Activated B cell treated with CpG ODN at 0.5 μM for 24 hours (primary cell): ENCODE data around the gene HHIPL1. TPM values are rescaled to one million over a fixed set of nuclear protein-coding genes. Genes with fewer than 3 reads are reported as not detected.

Experiments used
- ATAC-seq: fragments of 200-7000 bp; cut with Tn5 transposase; one replicate; pipeline ENCODE4 v1.10.0; 2021; ENCODE audit warnings: low read depth, mild to moderate bottlenecking, moderate library complexity
- CTCF ChIA-PET: fragments of 350-600 bp; sonication (Branson Sonifier 250); formaldehyde crosslinking; loops from one replicate; lab custom pipeline; 2021; ENCODE audit warnings: antibody characterized with exemption; lab: Charles Lee
- POLR2A ChIA-PET: fragments of 350-600 bp; sonication (Branson Sonifier 250); formaldehyde crosslinking; loops from one replicate; lab custom pipeline; 2021; ENCODE audit warnings: antibody characterized with exemption; lab: Charles Lee
- DNase-seq: peaks from one replicate; pipeline ENCODE4 v3.0.0; 2022
- H3K27ac Mint-ChIP-seq: one replicate; pipeline ENCODE4 v1.8.0; 2020; ENCODE audit warnings: mixed read lengths
- H3K27me3 Mint-ChIP-seq: one replicate; pipeline ENCODE4 v1.8.0; 2021; ENCODE audit warnings: mixed read lengths
- H3K36me3 Mint-ChIP-seq: one replicate; pipeline ENCODE4 v1.8.0; 2021; ENCODE audit warnings: low read depth, mixed read lengths
- H3K4me1 Mint-ChIP-seq: one replicate; pipeline ENCODE4 v1.8.0; 2021; ENCODE audit warnings: mixed read lengths
- H3K4me3 Mint-ChIP-seq: one replicate; pipeline ENCODE4 v1.8.0; 2020; ENCODE audit warnings: mild to moderate bottlenecking, mixed read lengths
- H3K9me3 Mint-ChIP-seq: one replicate; pipeline ENCODE4 v1.8.0; 2020; ENCODE audit warnings: mixed read lengths
- intact Hi-C: fragments of 100-400 bp; cut with micrococcal nuclease; formaldehyde crosslinking; loops from one replicate; pipeline ENCODE4 v1.15.1; 2024
- total RNA-seq: library from RNA; stranded (reverse); gene quantifications from 2 replicates; pipeline ENCODE4 v1.2.3, GENCODE V29; 2022
- TF ChIP-seq, protein P1 (sequence below): fragments of 200-600 bp; IDR thresholded peaks from one replicate; pipeline ENCODE4 v1.8.0; 2022; ENCODE audit warnings: antibody characterized with exemption, mild to moderate bottlenecking

HHIPL1 gene
- total RNA-seq, 1 donor from 2014 or later = not detected

DNA sequence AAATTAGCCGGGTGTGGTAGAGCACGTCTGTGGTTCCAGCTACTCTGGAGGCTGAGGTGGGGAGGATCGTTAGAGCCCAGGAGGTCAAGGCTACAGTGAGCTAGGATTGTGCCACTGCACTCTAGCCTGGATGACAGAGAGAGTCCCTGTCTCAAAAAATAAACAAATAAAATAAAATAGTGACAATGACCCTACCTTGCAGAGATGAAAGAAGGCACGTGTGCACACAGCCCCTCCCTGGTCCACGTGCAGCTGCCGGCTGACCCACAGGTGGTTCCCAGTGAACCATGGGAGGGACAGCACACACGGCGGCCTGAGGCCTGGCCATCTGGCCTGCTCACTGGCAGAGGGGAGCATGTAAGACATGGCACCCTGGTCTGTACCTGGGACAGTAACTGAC lies 4.7 kb downstream of the HHIPL1 start:
- TF ChIP-seq, protein P1, sequence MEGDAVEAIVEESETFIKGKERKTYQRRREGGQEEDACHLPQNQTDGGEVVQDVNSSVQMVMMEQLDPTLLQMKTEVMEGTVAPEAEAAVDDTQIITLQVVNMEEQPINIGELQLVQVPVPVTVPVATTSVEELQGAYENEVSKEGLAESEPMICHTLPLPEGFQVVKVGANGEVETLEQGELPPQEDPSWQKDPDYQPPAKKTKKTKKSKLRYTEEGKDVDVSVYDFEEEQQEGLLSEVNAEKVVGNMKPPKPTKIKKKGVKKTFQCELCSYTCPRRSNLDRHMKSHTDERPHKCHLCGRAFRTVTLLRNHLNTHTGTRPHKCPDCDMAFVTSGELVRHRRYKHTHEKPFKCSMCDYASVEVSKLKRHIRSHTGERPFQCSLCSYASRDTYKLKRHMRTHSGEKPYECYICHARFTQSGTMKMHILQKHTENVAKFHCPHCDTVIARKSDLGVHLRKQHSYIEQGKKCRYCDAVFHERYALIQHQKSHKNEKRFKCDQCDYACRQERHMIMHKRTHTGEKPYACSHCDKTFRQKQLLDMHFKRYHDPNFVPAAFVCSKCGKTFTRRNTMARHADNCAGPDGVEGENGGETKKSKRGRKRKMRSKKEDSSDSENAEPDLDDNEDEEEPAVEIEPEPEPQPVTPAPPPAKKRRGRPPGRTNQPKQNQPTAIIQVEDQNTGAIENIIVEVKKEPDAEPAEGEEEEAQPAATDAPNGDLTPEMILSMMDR = no peak
- DNase-seq (no peak), ATAC-seq (no peak)
- H3K9me3 Mint-ChIP-seq = no peaks in the 10 kb centered on the region
- peaks cover 33% of the 10 kb centered on the region for H3K27me3 Mint-ChIP-seq
- ChIA-PET POLR2A (no interaction called here), CTCF (no interaction called here)
- intact Hi-C loops = no loop called here
- no peak overlapping the region for H3K4me3 Mint-ChIP-seq
- H3K4me1 Mint-ChIP-seq = no peaks in the 10 kb centered on the region
- H3K36me3 Mint-ChIP-seq = no peaks in the 10 kb centered on the region
- no peak overlapping the region for H3K27ac Mint-ChIP-seq

DNA sequence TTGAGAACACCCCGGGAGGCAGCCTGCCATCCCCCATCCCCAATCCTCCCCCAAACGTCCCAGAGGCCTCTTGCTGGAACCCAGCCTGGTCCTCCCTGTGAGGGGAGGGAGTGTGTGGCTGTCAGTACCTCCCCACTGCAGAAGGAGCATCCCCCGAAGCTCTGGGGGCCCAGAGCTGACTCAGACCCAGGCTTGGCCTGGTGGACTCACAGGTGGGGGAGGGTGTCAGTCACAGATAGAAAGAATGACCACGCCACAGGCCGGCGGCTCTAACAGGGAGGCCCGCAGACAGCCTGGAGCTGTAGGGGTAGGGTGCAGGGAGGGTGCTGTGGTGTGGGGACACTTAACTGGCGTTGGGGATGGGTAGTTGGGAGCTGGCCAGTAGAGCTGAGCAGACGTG lies 5.3 kb downstream of the HHIPL1 start:
- H3K27ac Mint-ChIP-seq = no peak overlapping the region
- POLR2A ChIA-PET = no interaction called here
- DNase-seq (no peak), ATAC-seq (no peak)
- no peak overlapping the region for H3K4me3 Mint-ChIP-seq
- intact Hi-C loops = no loop called here
- CTCF ChIA-PET = no interaction called here
- TF ChIP-seq, protein P1 = no peak
- no peaks in the 10 kb centered on the region for H3K36me3 Mint-ChIP-seq
- no peaks in the 10 kb centered on the region for H3K4me1 Mint-ChIP-seq
- peaks cover 37% of the 10 kb centered on the region for H3K27me3 Mint-ChIP-seq
- no peaks in the 10 kb centered on the region for H3K9me3 Mint-ChIP-seq

- Mint-ChIP-seq H3K4me3 (no peak overlapping the region), H3K9me3 (no peaks in the 10 kb centered on the region), H3K36me3 (no peaks in the 10 kb centered on the region), H3K27me3 (peaks cover 34% of the 10 kb centered on the region), H3K27ac (no peak overlapping the region), H3K4me1 (no peaks in the 10 kb centered on the region)
- intact Hi-C loops = no loop called here
- DNase-seq (no peak), ATAC-seq (no peak)
- POLR2A ChIA-PET = no interaction called here
- CTCF ChIA-PET = no interaction called here
- TF ChIP-seq, protein P1 = no peak
Measured at GRCh38 chr14:99651953-99652746, 7.2 kb downstream of the HHIPL1 start.

DNA sequence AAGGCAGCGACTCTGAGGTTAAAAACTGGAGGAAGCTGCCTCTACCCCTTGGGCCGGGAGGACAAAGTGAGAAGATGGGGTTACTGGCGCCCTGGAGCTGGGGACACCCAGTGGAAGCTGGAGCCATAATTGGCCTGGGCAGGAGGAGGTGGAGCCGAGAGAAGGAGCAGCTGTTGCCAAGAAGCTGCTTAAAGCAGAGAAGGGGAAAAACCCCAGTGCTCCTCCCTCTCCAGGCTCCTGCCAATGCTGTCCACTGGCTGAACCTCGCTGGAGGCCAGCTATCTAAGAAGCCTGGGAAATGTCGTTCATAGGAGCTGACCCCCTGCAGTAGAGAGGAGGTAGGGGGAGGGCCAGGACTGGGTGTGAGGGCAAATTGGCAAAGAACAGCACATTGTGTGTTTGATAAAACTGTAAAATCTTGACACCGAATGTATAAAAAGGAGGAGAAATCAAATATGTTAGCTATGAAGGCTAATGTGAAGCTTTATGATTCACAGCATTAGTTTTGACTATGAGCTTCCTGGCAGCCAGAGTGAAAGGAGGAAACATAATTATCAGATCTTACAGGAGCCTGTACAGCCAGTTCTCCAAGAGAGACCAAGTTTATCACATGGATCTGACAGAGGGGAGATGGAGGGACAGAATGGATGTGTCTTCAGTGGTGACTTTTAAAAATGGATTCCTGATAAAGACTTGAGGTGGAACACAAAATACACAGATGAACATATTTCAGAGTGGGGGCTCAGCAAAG lies 9.5 kb downstream of the HHIPL1 start:
- Mint-ChIP-seq H3K4me1 (peaks cover 2% of the 10 kb centered on the region), H3K27ac (no peak overlapping the region), H3K27me3 (peaks cover 41% of the 10 kb centered on the region), H3K36me3 (no peaks in the 10 kb centered on the region), H3K9me3 (no peaks in the 10 kb centered on the region), H3K4me3 (no peak overlapping the region)
- TF ChIP-seq, protein P1 = no peak
- DNase-seq (no peak), ATAC-seq (no peak)
- CTCF ChIA-PET = no interaction called here
- intact Hi-C loops = no loop called here
- POLR2A ChIA-PET = no interaction called here

- TF ChIP-seq, protein P1 = no peak
- Mint-ChIP-seq H3K4me3 (no peak overlapping the region), H3K27ac (no peak overlapping the region), H3K4me1 (peaks cover 4% of the 10 kb centered on the region), H3K36me3 (no peaks in the 10 kb centered on the region), H3K9me3 (no peaks in the 10 kb centered on the region), H3K27me3 (peaks cover 46% of the 10 kb centered on the region)
- ChIA-PET POLR2A (no interaction called here), CTCF (no interaction called here)
- ATAC-seq = no peak
- intact Hi-C loops = no loop called here
- DNase-seq = no peak
Measured at GRCh38 chr14:99655521-99655920, 10.6 kb downstream of the HHIPL1 start.
